Stimulated activated CD8-positive, alpha-beta memory T cell treated with anti-CD3 and anti-CD28 coated beads, Interleukin-12 subunit alpha, Interleukin-12 subunit beta, amount 100 ng/mL, for 1 hour (primary cell): ENCODE measurements around the gene FEN1.

Source experiments
- DNase-seq: peaks from one replicate; pipeline ENCODE4 v3.0.0-alpha.2; 2020; ENCODE audit warnings: low read depth

Gene FEN1

DNA sequence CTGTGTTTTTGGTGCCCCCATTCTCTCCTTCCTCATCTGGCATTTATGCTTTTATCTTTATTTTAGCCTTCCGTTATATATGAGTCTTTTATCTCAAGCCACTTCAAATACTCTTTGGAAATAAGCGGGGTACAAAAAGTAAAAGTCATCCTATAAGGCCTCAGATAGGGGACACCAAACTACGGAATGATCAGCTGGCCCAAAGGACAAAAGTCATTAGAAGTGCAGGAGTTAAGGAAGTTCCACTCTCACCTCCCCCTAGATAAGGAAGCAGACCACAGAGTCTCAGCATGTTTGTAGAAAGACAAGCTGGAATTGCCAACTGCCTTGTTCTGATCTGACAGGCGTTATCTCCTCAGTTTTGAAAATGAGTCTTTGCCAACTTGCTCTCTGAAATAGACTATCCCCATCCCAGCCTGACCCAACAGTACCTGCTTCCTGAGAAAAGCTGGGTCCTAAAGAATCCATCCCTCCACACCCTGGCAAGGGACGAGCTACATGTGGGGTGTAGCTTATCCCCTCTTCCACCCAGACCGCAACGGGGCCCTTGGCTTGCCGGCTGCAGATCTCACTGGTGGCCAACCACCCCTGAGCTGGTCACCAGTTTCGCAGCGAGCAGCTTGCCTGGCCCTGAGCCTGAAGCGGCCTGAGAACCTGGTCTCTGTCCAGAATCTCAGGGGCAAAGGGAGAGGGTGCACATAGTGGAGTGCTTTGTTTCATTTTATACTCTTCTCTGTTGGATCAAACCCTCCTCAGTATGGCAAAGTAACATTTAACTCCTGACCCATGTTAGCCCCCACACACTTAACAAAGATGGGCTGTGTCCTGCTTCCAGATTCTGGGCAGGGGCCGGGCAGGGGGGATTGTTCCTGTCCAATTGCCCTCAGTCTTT is 49.2 kb downstream of the FEN1 start:
- DNase-seq, result no peak

DNA sequence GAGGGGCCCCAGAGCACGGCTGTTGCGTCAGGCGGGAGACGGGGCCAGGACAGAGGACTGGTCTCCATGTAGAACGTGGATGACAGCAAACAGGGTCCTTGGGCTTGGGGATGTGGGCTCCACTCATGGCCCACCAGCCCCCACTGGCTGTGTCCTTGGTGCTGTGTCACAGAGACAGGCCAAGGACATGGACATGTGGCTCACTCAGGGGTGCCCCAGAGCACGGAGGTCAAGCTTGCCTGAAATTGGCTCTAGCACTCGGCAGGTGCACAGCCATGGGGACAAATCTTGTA is 49.8 kb downstream of the FEN1 start:
- DNase-seq, result no peak

DNA sequence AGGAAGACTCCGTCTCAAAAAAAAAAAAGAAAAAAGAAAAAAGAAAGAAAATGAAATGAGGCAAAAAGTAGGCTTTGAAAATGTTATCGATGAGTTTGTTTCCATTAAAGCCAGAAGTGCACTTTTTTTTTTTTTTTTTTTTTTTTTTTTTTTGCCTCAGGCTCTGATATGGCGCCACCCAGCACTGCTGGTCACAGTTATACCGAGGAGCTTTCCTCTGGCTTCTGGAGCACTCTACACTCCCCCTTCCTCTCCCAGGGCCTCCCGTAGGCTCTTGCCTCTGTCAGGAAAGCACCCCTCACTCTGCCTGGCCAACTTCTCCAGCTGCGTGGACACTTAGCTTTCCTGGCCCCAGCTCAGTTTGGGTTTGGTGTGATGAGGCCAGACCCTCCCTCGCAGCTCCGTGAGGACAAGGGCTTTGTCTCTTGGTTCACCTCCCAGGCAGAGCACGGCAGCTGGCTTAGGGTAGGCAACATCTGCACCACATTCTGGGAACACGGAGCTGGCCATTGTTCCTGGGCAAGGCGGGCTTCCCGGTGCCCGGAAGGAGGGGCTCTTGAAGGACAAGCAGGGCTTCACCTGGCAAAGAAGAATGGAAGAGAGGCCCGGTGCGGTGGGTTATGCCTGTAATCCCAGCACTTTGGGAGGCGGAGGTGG is 52.3 kb downstream of the FEN1 start:
- no peak for DNase-seq

DNA sequence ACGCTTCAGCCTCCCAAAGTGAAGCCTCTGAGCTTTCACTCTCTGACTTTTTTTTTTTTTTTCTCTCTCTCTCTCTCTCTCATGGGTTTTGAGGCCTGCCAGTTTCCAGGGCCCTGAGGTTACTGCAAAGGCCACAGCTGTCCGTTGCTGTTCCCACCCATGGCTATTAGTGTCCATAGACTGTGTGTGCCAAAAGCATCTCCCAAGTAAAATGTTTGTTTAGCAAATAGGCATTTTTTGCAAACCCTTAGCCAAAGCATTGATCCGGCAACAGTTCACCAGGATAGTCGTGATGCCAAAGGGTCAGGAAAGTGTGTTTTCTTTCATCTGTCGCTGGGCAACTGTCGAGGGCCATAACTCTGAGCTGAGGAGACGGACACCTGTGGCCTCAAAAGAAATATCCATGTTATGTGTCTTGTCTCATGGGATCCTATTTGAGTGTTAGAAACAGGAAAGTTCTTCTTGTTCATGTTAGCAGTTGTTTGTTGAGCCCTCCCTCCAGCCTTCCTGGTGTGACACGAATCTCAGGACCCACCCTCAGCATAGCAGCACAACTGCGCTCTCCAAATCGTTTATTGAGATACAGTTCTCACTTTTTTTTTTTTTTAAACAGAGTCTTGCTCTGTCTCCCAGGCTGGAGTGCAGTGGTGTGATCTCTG is 53.8 kb downstream of the FEN1 start:
- no peak for DNase-seq
